Esophagus muscularis mucosa (tissue), 4 donors: ENCODE measurements around the gene OR2S2. TPM values are rescaled to one million over a fixed set of nuclear protein-coding genes. Genes with fewer than 3 reads are reported as not detected.

Experiments used
- DNase-seq: peaks from one replicate; pipeline ENCODE4 v3.0.0-alpha.2; 2017; ENCODE audit errors: extremely low spot score
- H3K27ac ChIP-seq, 4 donors: fragments of 200-600 bp; sonication (generic); replicated peaks in 1 of 4; 1 replicate in 3 of 4; 2 replicates in 1 of 4; pipeline ENCODE4 v1.5.1; 2016 to 2019; ENCODE audit warnings: mild to moderate bottlenecking in 1 of 4
- H3K27me3 ChIP-seq, 4 donors: fragments of 200-600 bp; sonication (generic); one replicate each; pipeline versions ENCODE4 v1.5.1 to v1.6.0; 2016 to 2019
- H3K36me3 ChIP-seq, 4 donors: fragments of 200-600 bp; sonication (generic); one replicate each; pipeline ENCODE4 v1.5.1; 2016 to 2019
- H3K4me1 ChIP-seq, 4 donors: fragments of 200-600 bp; sonication (generic); one replicate each; pipeline ENCODE4 v1.5.1; 2016 to 2019
- H3K4me3 ChIP-seq, 4 donors: fragments of 200-600 bp; sonication (generic); 1 replicate in 2 of 4; 2 replicates in 2 of 4; pipeline ENCODE4 v1.5.1; 2016 to 2019; ENCODE audit warnings: mild to moderate bottlenecking in 4 of 4, moderate library complexity in 1 of 4
- H3K9me3 ChIP-seq, 4 donors: fragments of 200-600 bp; sonication (generic); 1 replicate in 3 of 4; 2 replicates in 1 of 4; pipeline ENCODE4 v1.5.1; 2016 to 2019
- CTCF ChIP-seq, 3 experiments: fragments of 200-600 bp in 2 of 3; fragments of 450-650 bp in 1 of 3; sonication (generic) in 2 of 3; IDR thresholded peaks; one replicate each; pipeline ENCODE4 v1.5.1; 2017 to 2019; ENCODE audit warnings: antibody characterized with exemption in 3 of 3, mild to moderate bottlenecking in 2 of 3, moderate library complexity in 1 of 3
- EP300 ChIP-seq: sonication (generic); formaldehyde crosslinking; IDR thresholded peaks from one replicate; pipeline ENCODE4 v1.6.1; 2017; ENCODE audit warnings: antibody characterized with exemption
- POLR2A ChIP-seq: fragments of 450-650 bp; IDR thresholded peaks from one replicate; pipeline ENCODE4 v1.6.1; 2017; ENCODE audit warnings: antibody characterized with exemption, moderate library complexity, mild to moderate bottlenecking, low read depth
- POLR2AphosphoS5 ChIP-seq, 2 donors: sonication (generic); formaldehyde crosslinking; IDR thresholded peaks; one replicate each; pipeline ENCODE4 v1.6.1; 2017; ENCODE audit warnings: antibody characterized with exemption in 2 of 2
- WGBS: methylation state at CpG from one replicate; pipeline ENCODE4 v1.1.5; 2018; 5-methylcytosine and 5-hydroxymethylcytosine counted together
- intact Hi-C: fragments of 100-400 bp; cut with DNase I; formaldehyde crosslinking; loops from one replicate; pipeline ENCODE4 v1.15.1; 2023
- total RNA-seq, 4 donors: library from RNA; depleted of rRNA; stranded (reverse); fragments of >200 nt; gene quantifications; one replicate each; pipeline versions ENCODE4 v1.1.0 to v1.2.1, GENCODE V29; 2016

The OR2S2 gene
- total RNA-seq, 4 donors from 2014 or later: not detected

GRCh38 chr9:35990155-35990554 lies 32.2 kb upstream of the OR2S2 start:
- intact Hi-C loops: no loop called here
- TF ChIP-seq CTCF (IDR thresholded peaks at IDR 0.05): no peak
- TF ChIP-seq POLR2A: no peak
- no peak for TF ChIP-seq POLR2AphosphoS5 (IDR thresholded peaks at IDR 0.05)
- no peak for TF ChIP-seq EP300
- 78% methylated on average over 3 of the region's 3 CpGs for WGBS

GRCh38 chr9:35984021-35984420 lies 26.1 kb upstream of the OR2S2 start:
- 50% methylated on average over 1 of the region's 1 CpG for WGBS

More at GRCh38 chr9:35990155-35990554, 32.2 kb upstream of the OR2S2 start:
- Histone ChIP-seq H3K9me3 (no peaks in the 10 kb centered on the region), H3K27ac (no peak overlapping the region), H3K4me3 (no peak overlapping the region), H3K4me1 (no peaks in the 10 kb centered on the region), H3K36me3 (no peaks in the 10 kb centered on the region), H3K27me3 (peaks cover 0 to 6% (median 0%) of the 10 kb centered on the region in 4 donors)
- peak; percentile 24 for DNase-seq

GRCh38 chr9:35981699-35982098 lies 23.7 kb upstream of the OR2S2 start:
- Histone ChIP-seq H3K4me3 (no peak overlapping the region), H3K36me3 (no peaks in the 10 kb centered on the region), H3K27me3 (peaks cover 0 to 11% (median 0%) of the 10 kb centered on the region in 4 donors), H3K4me1 (no peaks in the 10 kb centered on the region), H3K27ac (no peak overlapping the region), H3K9me3 (no peaks in the 10 kb centered on the region)
- WGBS: 5% methylated on average over 2 of the region's 2 CpGs
- TF ChIP-seq POLR2A (no peak), EP300 (no peak), POLR2AphosphoS5 (IDR thresholded peaks at IDR 0.05) (no peak), CTCF (IDR thresholded peaks at IDR 0.05) (no peak)
- intact Hi-C loops: no loop called here
- peak; percentile 77 for DNase-seq

More at GRCh38 chr9:35984021-35984420, 26.1 kb upstream of the OR2S2 start:
- Histone ChIP-seq H3K9me3 (no peaks in the 10 kb centered on the region), H3K4me1 (no peaks in the 10 kb centered on the region), H3K27me3 (peaks cover 0 to 11% (median 0%) of the 10 kb centered on the region in 4 donors), H3K27ac (no peak overlapping the region), H3K36me3 (no peaks in the 10 kb centered on the region), H3K4me3 (no peak overlapping the region)
- TF ChIP-seq POLR2AphosphoS5 (IDR thresholded peaks at IDR 0.05) (no peak), POLR2A (no peak), CTCF (IDR thresholded peaks at IDR 0.05) (no peak), EP300 (no peak)
- intact Hi-C loops: no loop called here
- DNase-seq: no peak

GRCh38 chr9:35980289-35981011 lies 22.5 kb upstream of the OR2S2 start:
- Histone ChIP-seq H3K27me3 (peaks cover 0 to 11% (median 0%) of the 10 kb centered on the region in 4 donors), H3K27ac (no peak overlapping the region), H3K9me3 (peaks cover 0 to 4% (median 0%) of the 10 kb centered on the region in 4 donors), H3K36me3 (no peaks in the 10 kb centered on the region), H3K4me1 (no peaks in the 10 kb centered on the region), H3K4me3 (no peak overlapping the region)
- 78% methylated on average over 3 of the region's 3 CpGs for whole genome bisulfite sequencing
- TF ChIP-seq POLR2A: no peak
- TF ChIP-seq CTCF (IDR thresholded peaks at IDR 0.05): no peak
- no peak for TF ChIP-seq EP300
- TF ChIP-seq POLR2AphosphoS5 (IDR thresholded peaks at IDR 0.05): no peak
- intact Hi-C loops: no loop called here
- DNase-seq: peak; percentile 24
